Measurements from ENCODE around the gene MACROD1.

MACROD1 gene

DNA sequence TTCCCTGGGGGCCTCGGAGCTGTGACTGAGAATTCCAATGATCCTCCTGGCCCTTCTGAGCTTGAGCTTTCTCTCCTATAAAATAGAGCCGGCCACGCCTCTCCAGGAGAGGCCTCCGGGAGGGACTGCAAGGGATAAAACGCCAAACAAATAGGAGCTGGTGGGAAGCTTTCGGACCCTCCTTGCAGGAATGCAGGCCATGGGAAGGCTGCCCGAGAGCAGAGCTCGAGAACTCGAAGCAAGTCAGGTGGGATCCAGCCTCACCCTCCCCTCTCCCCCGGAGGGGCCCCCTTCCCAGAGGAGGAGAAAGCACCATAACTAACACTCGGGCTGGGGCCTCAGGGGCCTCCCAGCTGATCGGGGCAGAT lies 95.6 kb downstream of the MACROD1 start:
- H3K4me3 ChIP-seq (ENCODE audit: low read depth, low read length), result no peak overlapping the region
- no peak for DNase-seq (ENCODE audit: low read depth)
- TF ChIP-seq, protein P1, sequence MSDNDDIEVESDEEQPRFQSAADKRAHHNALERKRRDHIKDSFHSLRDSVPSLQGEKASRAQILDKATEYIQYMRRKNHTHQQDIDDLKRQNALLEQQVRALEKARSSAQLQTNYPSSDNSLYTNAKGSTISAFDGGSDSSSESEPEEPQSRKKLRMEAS (IDR thresholded peaks at IDR 0.05; ENCODE audit: low read depth, low read length), result no peak
- TF ChIP-seq, protein P2, sequence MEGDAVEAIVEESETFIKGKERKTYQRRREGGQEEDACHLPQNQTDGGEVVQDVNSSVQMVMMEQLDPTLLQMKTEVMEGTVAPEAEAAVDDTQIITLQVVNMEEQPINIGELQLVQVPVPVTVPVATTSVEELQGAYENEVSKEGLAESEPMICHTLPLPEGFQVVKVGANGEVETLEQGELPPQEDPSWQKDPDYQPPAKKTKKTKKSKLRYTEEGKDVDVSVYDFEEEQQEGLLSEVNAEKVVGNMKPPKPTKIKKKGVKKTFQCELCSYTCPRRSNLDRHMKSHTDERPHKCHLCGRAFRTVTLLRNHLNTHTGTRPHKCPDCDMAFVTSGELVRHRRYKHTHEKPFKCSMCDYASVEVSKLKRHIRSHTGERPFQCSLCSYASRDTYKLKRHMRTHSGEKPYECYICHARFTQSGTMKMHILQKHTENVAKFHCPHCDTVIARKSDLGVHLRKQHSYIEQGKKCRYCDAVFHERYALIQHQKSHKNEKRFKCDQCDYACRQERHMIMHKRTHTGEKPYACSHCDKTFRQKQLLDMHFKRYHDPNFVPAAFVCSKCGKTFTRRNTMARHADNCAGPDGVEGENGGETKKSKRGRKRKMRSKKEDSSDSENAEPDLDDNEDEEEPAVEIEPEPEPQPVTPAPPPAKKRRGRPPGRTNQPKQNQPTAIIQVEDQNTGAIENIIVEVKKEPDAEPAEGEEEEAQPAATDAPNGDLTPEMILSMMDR (IDR thresholded peaks at IDR 0.05; ENCODE audit: low read depth, low read length), result no peak
- TF ChIP-seq POLR2A (IDR thresholded peaks at IDR 0.05; ENCODE audit: extremely low read depth, insufficient read length), result no peak
- no peak for TF ChIP-seq MYC (IDR thresholded peaks at IDR 0.05; ENCODE audit: low read depth, low read length)

DNA sequence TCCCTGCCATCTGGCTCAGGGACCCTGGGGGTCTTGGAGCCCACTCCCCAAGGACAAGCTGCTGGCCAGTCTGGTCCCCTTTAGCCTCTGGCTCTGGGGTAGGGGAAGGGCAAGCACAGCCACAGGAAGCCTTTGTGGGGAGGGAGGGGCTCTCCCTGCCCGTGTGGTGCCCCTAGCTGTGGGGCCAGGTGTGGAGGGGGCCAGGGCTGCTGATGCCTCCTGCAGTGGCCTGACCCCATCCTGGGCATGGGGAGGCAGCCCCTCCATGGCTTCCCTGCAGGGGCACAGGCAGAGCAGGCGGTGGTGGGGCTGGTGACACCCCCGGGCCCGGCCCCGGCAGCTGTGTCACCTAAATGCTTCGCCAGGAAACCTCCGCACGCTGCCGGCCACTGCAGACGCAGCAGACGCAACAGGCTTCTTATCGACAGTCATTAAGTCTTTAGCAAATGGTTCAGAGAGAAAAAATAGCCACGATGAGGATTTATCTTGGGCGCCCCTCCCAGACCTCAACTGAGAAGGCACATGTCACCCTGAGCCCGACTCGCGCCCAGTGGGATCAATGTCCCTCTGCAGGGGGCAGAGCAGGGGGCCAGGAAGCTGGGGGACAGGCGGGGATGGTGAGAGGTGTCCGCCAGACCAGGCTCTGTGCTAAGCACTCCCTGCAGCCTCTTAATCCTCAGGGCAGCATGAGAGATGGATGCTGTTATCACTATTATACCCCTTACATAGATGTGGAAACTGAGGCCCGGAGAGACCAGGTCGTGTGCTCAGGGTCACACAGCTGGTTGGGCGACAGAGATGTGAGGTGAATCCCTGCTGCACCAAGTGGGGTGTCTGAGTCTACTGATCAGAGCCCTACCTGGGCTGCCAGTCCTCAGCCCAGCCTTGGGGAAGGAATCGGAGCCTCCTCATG lies 96.3 kb downstream of the MACROD1 start:
- no peak for DNase-seq (ENCODE audit: low read depth)
- TF ChIP-seq, protein P1 (IDR thresholded peaks at IDR 0.05; ENCODE audit: low read depth, low read length), result no peak
- TF ChIP-seq, protein P2 (IDR thresholded peaks at IDR 0.05; ENCODE audit: low read depth, low read length), result no peak
- no peak for TF ChIP-seq MYC (IDR thresholded peaks at IDR 0.05; ENCODE audit: low read depth, low read length)
- H3K4me3 ChIP-seq (ENCODE audit: low read depth, low read length), result no peak overlapping the region

DNA sequence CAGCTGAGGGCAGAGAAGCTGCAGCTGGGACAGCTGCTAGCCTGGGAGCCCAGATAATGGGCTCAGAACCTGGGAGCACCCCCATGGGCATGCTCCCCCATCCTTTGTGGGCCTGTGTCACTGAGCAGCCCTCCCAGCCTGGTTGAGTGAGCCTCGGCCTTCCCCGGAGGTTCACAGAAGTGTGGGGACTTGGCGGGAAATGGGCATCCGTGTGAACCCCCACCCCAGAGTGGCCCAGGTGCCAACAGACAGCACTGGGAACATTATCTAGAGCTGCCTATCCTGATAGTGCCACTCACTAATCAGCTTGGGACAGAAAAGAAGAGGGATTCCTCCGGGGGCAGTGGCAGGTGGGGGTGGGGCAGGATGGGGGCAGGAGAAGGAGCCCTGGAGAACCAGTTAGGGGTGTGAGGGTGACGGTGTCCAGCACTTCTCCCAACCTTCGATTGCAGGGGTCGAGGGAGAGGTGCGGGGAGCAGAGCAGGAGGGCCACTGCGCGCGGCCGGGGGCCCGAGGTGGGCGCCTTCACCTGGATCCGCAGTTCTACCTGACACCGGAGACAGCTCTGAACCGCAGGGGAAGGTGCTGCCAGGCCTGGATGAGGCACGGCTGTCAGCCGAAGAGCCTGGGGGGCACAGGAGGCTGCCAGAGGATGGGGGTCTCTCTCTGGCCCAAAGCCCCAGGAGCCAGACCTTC lies 97.1 kb downstream of the MACROD1 start:
- no peak for DNase-seq (ENCODE audit: low read depth)
- TF ChIP-seq, protein P1 (IDR thresholded peaks at IDR 0.05; ENCODE audit: low read depth, low read length), result no peak
- TF ChIP-seq MYC (IDR thresholded peaks at IDR 0.05; ENCODE audit: low read depth, low read length) (no peak), POLR2A (IDR thresholded peaks at IDR 0.05; ENCODE audit: extremely low read depth, insufficient read length) (no peak)
- TF ChIP-seq, protein P2 (IDR thresholded peaks at IDR 0.05; ENCODE audit: low read depth, low read length), result no peak
- H3K4me3 ChIP-seq (ENCODE audit: low read depth, low read length), result no peak overlapping the region

DNA sequence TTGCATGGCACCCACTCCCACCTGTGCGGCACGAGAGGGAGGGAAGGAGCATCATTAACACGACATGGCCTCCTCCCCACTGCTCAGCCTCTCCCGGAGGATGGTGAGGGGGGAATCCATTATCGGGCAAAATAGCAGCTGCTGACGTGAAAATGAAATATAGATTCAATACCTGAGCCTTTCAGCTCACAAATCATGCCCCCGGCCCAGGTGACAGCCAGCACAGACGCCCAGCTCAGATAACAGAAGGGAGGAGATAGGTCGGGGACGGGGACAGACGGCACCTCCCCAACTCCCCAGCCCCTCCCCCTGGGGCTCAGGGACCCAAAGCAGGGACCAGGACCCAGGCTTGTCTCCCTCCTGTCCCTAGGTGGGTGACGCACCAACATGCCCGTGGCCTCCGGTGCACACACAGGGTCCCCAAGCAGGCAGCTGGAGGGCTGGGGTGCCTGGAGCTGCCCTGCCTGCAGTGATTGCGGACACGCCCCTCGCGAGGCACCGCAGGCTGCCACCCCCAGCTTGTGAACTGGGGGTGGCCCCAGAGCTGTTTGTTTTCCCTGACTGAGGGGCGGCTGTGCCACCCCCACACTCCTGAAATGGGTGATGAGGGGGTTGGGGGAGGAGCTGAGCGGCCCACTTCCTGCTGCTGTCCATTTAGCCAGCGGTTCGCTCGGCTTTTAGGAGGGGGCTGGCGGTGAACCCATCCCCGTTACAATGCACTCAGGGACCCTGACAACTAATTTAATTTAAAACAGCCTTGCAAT lies 98.5 kb downstream of the MACROD1 start:
- TF ChIP-seq, protein P1 (IDR thresholded peaks at IDR 0.05; ENCODE audit: low read depth, low read length), result no peak
- TF ChIP-seq POLR2A (IDR thresholded peaks at IDR 0.05; ENCODE audit: extremely low read depth, insufficient read length) (no peak), MYC (IDR thresholded peaks at IDR 0.05; ENCODE audit: low read depth, low read length) (no peak)
- TF ChIP-seq, protein P2 (IDR thresholded peaks at IDR 0.05; ENCODE audit: low read depth, low read length), result no peak
- no peak for DNase-seq (ENCODE audit: low read depth)
- no peak overlapping the region for H3K4me3 ChIP-seq (ENCODE audit: low read depth, low read length)

DNA sequence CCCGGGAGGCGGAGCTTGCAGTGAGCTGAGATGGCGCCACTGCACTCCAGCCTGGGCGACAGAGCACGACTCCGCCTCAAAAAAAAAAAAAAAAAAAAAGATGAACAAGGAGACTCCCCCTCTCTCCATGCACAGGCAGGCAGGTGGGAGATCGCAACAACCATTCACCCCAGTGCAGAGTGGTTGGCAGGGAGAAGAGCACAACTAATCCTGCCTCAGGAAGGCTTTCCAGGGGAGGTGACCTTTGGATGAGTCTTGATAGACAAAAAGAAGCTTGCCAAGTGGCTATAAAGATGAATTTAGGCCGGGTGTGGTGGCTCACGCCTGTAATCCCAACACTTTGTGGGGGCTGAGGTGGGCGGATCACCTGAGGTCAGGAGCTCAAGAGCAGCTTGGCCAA lies 100.2 kb downstream of the MACROD1 start:
- no peak for DNase-seq (ENCODE audit: low read depth)
- TF ChIP-seq, protein P1 (IDR thresholded peaks at IDR 0.05; ENCODE audit: low read depth, low read length), result no peak
- no peak for TF ChIP-seq MYC (IDR thresholded peaks at IDR 0.05; ENCODE audit: low read depth, low read length)
- TF ChIP-seq, protein P2 (IDR thresholded peaks at IDR 0.05; ENCODE audit: low read depth, low read length), result no peak
- TF ChIP-seq POLR2A (IDR thresholded peaks at IDR 0.05; ENCODE audit: extremely low read depth, insufficient read length), result no peak
- no peak overlapping the region for H3K4me3 ChIP-seq (ENCODE audit: low read depth, low read length)
